Measurements from ENCODE around the gene SOHLH1.

Gene SOHLH1

GRCh38 chr9:135649508-135649907 is 49.8 kb downstream of the SOHLH1 start:
- no peaks in the 10 kb centered on the region for H4K20me1 ChIP-seq (ENCODE audit: low read depth, low read length)
- H2AFZ ChIP-seq (ENCODE audit: low read depth, low read length, severe bottlenecking) = no peak overlapping the region
- peaks cover 34% of the 10 kb centered on the region; the same call in 1 of the 2 replicates for H3K9me3 ChIP-seq (ENCODE audit: insufficient read depth, low read length)
- TF ChIP-seq CTCF (IDR thresholded peaks at IDR 0.05; ENCODE audit: insufficient read depth, low read length, poor library complexity, severe bottlenecking) (no peak), EZH2phosphoT487 (conservative IDR thresholded peaks at IDR 0.05; ENCODE audit: low read length) (no peak)
- H3K27ac ChIP-seq (ENCODE audit: low read depth, low read length) = no peak overlapping the region
- H3K9me2 ChIP-seq (replicated peaks; ENCODE audit: insufficient read depth, low read length) = no peaks in the 10 kb centered on the region
- no peaks in the 10 kb centered on the region for H3K27me3 ChIP-seq (ENCODE audit: low read length)
- H3K4me2 ChIP-seq (ENCODE audit: low read depth, low read length, poor library complexity, severe bottlenecking) = no peak overlapping the region
- no peak overlapping the region for H3K9ac ChIP-seq (ENCODE audit: low read length)
- H3K36me3 ChIP-seq (ENCODE audit: low read length) = no peaks in the 10 kb centered on the region
- no peaks in the 10 kb centered on the region for H3K79me2 ChIP-seq (ENCODE audit: insufficient read depth, low read length)
- H3K4me3 ChIP-seq (ENCODE audit: insufficient read depth, low read length, poor library complexity, severe bottlenecking) = no peak overlapping the region
- H3F3A ChIP-seq (ENCODE audit: insufficient read depth) = no peaks in the 10 kb centered on the region

DNA sequence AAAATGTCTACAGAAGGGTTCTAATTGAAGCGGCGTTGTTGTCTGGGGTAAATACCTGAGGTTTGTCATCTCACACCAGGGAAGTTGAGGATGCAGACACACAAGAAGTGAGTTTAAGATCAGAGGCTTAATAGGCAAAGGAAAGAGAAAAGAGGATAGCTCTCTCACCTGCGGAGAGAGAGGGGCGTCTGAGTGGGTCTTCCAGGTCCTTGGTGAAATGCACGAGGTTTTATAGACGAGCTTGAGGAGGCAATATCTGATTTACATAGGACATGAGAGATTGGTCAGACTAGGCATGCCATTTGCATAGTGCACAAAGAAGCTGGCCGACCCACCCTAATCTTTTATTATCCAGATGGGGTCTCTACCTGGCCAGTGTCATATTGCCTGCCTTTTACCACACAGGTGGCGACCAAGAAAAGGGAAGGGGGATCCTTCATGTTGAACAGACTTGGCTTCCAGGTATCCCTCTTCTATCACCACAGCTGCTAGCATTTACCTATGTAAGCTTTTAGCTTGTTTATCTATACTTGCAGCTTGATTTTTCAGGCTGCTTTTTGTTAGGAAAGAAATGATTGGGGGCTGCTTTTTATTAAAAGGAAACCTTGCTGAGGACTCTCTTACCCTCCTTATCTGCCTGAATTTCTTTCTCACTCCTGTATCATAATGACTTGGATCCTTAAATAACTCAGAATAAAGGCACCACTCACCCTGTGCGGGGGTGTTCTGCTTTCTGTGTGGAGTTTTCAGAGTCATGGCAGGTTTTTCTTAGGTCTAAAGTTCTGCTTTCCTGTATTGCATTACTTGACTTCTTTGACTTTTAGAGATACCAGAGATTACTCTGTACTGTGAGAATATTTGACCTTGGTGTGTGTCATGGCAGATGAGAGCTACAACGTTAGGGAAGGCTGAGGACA is 50.5 kb downstream of the SOHLH1 start:
- Histone ChIP-seq H3K36me3 (ENCODE audit: low read length) (no peaks in the 10 kb centered on the region), H3K4me2 (ENCODE audit: low read depth, low read length, poor library complexity, severe bottlenecking) (no peak overlapping the region), H3K27ac (ENCODE audit: low read depth, low read length) (no peak overlapping the region), H3K9ac (ENCODE audit: low read length) (no peak overlapping the region), H3K27me3 (ENCODE audit: low read length) (no peaks in the 10 kb centered on the region), H3F3A (ENCODE audit: insufficient read depth) (no peaks in the 10 kb centered on the region), H3K9me2 (replicated peaks; ENCODE audit: insufficient read depth, low read length) (no peaks in the 10 kb centered on the region), H4K20me1 (ENCODE audit: low read depth, low read length) (no peaks in the 10 kb centered on the region), H3K4me3 (ENCODE audit: insufficient read depth, low read length, poor library complexity, severe bottlenecking) (no peak overlapping the region), H3K79me2 (ENCODE audit: insufficient read depth, low read length) (no peaks in the 10 kb centered on the region), H3K9me3 (ENCODE audit: insufficient read depth, low read length) (peaks cover 38% of the 10 kb centered on the region; the same call in 1 of the 2 replicates), H2AFZ (ENCODE audit: low read depth, low read length, severe bottlenecking) (no peak overlapping the region)
- TF ChIP-seq CTCF (IDR thresholded peaks at IDR 0.05; ENCODE audit: insufficient read depth, low read length, poor library complexity, severe bottlenecking) (no peak), EZH2phosphoT487 (conservative IDR thresholded peaks at IDR 0.05; ENCODE audit: low read length) (no peak)

- H3K9ac ChIP-seq (ENCODE audit: low read length) = no peak overlapping the region
- H3K9me2 ChIP-seq (replicated peaks; ENCODE audit: insufficient read depth, low read length) = no peaks in the 10 kb centered on the region
- TF ChIP-seq EZH2phosphoT487 (conservative IDR thresholded peaks at IDR 0.05; ENCODE audit: low read length) (no peak), CTCF (IDR thresholded peaks at IDR 0.05; ENCODE audit: insufficient read depth, low read length, poor library complexity, severe bottlenecking) (no peak)
- no peaks in the 10 kb centered on the region for H3K79me2 ChIP-seq (ENCODE audit: insufficient read depth, low read length)
- no peak overlapping the region for H3K4me3 ChIP-seq (ENCODE audit: insufficient read depth, low read length, poor library complexity, severe bottlenecking)
- peaks cover 38% of the 10 kb centered on the region; the same call in 1 of the 2 replicates for H3K9me3 ChIP-seq (ENCODE audit: insufficient read depth, low read length)
- H3K36me3 ChIP-seq (ENCODE audit: low read length) = no peaks in the 10 kb centered on the region
- no peak overlapping the region for H2AFZ ChIP-seq (ENCODE audit: low read depth, low read length, severe bottlenecking)
- H3K27ac ChIP-seq (ENCODE audit: low read depth, low read length) = no peak overlapping the region
- no peak overlapping the region for H3K4me2 ChIP-seq (ENCODE audit: low read depth, low read length, poor library complexity, severe bottlenecking)
- no peaks in the 10 kb centered on the region for H4K20me1 ChIP-seq (ENCODE audit: low read depth, low read length)
- H3K27me3 ChIP-seq (ENCODE audit: low read length) = no peaks in the 10 kb centered on the region
- no peaks in the 10 kb centered on the region for H3F3A ChIP-seq (ENCODE audit: insufficient read depth)
Measured at GRCh38 chr9:135647884-135648283, 51.4 kb downstream of the SOHLH1 start.
